ENCODE data around the gene FAR2.

FAR2 gene

DNA sequence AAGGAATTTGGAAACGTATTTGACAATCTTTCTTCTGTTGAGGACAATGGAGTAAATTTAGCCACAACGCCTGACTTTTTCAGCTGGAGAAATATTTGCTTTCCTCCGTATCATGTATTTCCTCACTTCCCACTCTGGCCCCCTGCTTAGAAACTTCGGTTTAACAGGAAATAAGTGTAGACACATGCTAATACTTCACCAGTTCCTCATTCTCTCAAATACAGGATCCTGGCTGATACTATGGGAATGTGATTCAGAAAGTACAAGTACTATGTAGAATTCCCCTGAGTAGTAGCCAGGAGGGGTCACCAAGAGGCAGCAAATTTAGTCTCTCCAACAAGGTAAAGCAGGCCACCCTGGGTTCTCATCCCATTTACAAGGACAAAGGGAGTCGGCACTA lies 58.0 kb downstream of the FAR2 start:
- DNase-seq (ENCODE audit: low read depth), result no peak
- TF ChIP-seq, protein P1, sequence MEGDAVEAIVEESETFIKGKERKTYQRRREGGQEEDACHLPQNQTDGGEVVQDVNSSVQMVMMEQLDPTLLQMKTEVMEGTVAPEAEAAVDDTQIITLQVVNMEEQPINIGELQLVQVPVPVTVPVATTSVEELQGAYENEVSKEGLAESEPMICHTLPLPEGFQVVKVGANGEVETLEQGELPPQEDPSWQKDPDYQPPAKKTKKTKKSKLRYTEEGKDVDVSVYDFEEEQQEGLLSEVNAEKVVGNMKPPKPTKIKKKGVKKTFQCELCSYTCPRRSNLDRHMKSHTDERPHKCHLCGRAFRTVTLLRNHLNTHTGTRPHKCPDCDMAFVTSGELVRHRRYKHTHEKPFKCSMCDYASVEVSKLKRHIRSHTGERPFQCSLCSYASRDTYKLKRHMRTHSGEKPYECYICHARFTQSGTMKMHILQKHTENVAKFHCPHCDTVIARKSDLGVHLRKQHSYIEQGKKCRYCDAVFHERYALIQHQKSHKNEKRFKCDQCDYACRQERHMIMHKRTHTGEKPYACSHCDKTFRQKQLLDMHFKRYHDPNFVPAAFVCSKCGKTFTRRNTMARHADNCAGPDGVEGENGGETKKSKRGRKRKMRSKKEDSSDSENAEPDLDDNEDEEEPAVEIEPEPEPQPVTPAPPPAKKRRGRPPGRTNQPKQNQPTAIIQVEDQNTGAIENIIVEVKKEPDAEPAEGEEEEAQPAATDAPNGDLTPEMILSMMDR (conservative IDR thresholded peaks at IDR 0.05; ENCODE audit: low read depth, low read length), result no peak

DNA sequence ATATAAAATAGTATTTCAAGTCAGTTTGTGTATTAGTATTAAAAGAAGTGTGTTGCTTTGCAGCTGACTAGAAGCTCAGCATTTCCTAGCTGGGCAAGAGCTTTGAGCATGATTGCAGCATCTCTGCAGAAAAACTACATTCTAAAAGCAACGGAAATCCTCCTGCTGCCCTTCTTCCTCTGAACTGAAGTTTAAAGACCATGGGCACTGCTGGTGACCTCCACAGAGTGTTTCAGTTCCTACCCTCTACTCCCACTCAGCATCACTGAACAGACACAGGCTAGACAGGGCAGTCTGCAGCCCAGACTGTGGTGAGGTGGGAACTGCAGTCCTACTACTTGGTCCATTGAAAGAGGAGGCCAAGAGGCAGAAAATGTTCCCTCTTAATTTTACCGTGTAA lies 59.0 kb downstream of the FAR2 start:
- H3K4me3 ChIP-seq (ENCODE audit: low read length), result no peak overlapping the region
- DNase-seq (ENCODE audit: low read depth), result no peak
- TF ChIP-seq, protein P1 (conservative IDR thresholded peaks at IDR 0.05; ENCODE audit: low read depth, low read length), result no peak

More for the DNA sequence above, 58.0 kb downstream of the FAR2 start:
- H3K4me3 ChIP-seq (ENCODE audit: low read length), result no peak overlapping the region

DNA sequence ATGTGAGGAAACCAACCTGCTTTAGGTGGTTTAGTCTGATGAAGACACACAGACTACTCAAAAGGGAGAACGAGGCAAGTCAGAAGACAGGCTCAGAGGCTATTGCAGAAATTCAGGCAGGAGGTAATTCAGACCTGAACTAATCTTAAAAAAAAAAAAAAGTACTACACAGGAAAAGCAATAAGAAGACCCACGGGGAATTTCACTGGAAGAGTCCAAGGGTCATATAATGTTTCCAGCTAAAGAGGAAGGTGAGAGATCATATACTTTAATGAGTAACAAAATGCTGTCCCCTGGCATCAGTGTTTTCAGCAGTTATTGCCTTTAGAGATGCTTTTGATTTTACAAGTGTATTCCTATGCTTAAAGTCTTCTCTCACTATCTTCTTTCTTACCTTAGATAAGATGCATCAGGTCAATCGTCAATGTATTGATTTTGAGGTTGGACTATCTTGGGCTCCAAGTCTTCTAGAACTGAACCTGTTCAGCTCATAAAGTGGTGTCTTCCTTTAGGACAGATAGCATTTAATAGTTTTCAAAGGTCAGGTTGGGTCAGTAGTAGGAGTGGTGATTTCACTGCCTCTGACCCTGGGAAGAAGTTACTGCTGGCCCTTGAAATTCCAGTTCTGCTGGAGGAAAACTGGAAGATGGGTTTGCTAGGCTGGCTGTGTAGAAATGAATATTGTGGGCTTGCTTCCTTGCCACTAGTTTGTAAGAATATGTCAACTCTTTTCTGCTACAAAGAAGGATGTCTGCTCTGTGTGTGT lies 60.0 kb downstream of the FAR2 start:
- H3K4me3 ChIP-seq (ENCODE audit: low read length), result no peak overlapping the region
- TF ChIP-seq, protein P1 (conservative IDR thresholded peaks at IDR 0.05; ENCODE audit: low read depth, low read length), result no peak
- no peak for DNase-seq (ENCODE audit: low read depth)

DNA sequence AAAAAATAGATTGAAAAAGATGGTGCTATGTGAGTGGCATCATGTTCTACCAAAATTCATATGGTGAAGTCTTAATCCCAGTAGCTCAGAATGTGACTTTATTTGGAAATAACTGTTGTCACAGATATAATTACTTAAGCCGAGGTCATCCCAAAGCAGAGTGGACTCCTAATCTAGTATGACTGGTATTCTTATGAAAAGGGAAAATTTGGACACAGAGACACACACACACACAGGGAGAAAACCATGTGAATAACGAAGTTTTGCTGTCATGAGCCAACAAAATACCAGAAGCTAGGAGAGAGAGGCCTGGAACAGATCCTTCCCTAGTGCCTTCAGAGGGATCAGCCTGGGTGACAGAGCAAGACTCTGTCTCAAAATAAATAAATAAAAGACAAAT lies 62.6 kb downstream of the FAR2 start:
- H3K4me3 ChIP-seq (ENCODE audit: low read length), result no peak overlapping the region
- TF ChIP-seq, protein P1 (conservative IDR thresholded peaks at IDR 0.05; ENCODE audit: low read depth, low read length), result no peak
- no peak for DNase-seq (ENCODE audit: low read depth)

DNA sequence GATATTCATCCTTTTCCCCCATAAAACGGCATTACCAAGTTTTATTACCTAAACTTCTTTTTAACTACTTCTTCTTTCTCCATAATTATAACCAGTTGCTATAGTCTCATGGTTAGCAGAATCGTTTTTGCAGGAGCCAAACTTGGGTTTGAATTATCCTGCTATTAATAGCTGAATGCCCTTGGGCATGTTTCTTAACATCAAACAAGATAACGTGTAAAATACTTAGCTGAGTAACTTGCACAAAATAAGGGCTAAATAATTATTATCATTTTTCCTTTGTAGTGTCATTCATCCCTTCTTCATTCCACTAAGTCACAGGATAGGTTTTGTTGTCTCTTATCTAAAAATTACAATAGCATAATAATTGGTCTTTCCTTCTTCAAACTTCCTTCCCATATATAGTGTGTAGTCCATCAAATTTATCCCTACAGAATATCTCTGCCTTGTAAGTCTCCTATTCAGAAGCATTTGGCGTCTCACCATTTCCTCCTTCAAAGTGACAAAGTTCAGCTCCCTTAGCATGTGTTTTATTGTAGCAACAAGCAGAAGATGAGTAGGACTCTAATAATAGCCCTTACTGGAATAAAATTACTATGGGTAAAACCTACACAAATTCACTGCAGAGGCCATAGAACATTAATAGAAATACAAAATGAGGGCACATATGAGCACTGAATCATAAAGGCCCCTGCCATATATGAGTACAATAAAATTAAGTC lies 63.8 kb downstream of the FAR2 start:
- H3K4me3 ChIP-seq (ENCODE audit: low read length), result no peak overlapping the region
- TF ChIP-seq, protein P1 (conservative IDR thresholded peaks at IDR 0.05; ENCODE audit: low read depth, low read length), result no peak
- no peak for DNase-seq (ENCODE audit: low read depth)

DNA sequence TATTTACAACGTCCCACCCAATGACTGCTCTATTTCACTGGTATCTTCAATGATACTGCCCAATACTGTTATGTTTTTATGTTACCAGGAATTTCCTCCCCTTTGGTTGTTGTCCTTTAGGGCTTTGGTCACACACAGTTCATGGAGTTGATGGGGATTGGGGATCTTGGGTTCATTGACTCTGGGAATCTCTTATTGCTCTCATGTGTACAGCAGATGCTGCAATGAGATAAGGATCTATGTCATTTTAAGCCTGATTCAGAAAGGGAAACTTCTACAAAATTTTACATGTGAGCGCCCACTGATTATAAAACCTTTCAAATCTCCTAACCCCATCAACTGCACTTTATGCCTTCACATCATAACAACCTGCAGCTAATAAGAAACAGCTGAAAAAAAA lies 67.2 kb downstream of the FAR2 start:
- H3K4me3 ChIP-seq (ENCODE audit: low read length), result no peak overlapping the region
- no peak for DNase-seq (ENCODE audit: low read depth)
- TF ChIP-seq, protein P1 (conservative IDR thresholded peaks at IDR 0.05; ENCODE audit: low read depth, low read length), result no peak

Data from retinal pigment epithelial cell (primary cell).